HG02763 (cell line): ENCODE results near the gene SAT2.
A peak's percentile ranks its signal among the peaks of the same experiment; 100 is the strongest.
"Not testable (repeated sequence)": the region's sequence is repeated elsewhere in the genome, so short reads cannot be mapped to it uniquely, and the experiment has no call there.

Experiments
- ATAC-seq: cut with Tn5 transposase; IDR thresholded peaks from one replicate; pipeline ENCODE4 v1.9.1; 2021; ENCODE audit warnings: mild to moderate bottlenecking, moderate library complexity; ENCODE audit not compliant: unreplicated experiment

SAT2 gene

DNA sequence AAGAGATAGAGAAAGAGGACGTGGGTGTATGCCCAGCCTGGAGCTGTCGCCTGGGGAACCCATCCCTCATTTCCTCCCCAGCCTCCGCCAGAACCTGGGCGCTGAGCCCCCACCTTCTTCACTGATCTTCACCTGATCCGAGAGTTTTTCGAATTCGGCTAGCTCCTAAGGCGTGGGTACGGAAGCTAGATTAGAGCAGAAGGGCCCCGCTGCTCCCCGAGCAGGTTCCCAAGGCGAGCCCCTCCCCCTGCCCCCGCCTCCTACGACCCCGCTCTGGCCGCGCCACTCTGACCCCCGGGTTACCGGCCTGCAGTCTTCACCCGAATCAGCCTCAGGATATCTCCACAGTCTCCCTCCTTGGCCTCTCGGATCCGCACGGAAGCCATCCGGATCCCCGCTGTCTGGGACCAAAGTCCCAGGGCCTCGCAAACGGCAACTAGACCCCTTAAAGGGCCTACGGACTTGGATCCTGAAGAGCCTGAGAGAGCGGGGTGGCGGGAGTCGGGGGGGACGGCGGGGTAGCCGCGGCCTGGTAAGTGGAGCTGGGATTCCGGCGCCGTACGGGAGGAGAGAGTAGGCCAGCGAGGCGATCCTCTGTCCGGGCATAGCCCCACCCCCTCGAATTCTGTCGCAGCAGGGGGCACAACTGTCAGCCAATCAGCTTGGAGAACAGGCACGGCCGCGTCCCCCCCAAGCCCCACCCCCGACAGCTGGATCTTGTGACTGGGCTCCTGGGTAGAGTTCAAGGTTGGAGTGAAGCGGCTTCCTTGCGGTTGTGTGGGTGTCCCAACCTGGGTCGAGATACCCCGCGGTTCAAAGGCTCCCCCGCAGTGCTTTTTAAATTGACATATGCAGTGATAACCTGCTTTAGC is at the start of gene SAT2:
SAT2 (minus strand) TSS at position 572 of the 872 bp plus-strand sequence; CDS start at position 386, 186 bp downstream.
- ATAC-seq = peak; percentile 85

DNA sequence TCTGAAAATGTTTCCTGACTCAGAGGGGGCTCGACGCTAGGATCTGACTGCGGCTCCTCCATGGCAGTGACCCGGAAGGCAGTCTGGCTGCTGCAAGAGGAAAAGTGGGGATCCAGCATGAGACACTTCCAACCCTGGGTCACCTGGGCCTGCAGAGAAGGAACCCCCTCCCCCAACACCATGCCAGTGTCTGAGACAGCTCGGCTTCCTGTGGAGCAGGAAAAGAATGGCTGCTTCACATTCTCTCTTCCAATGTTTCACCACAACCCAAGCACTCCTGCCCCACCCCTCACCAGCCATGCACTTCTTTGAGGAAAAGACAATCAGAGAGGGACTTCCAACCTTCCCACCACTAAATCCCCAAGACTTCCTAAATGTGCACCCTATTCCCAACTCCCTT is 48.9 kb upstream of the SAT2 start:
- ATAC-seq = no peak

DNA sequence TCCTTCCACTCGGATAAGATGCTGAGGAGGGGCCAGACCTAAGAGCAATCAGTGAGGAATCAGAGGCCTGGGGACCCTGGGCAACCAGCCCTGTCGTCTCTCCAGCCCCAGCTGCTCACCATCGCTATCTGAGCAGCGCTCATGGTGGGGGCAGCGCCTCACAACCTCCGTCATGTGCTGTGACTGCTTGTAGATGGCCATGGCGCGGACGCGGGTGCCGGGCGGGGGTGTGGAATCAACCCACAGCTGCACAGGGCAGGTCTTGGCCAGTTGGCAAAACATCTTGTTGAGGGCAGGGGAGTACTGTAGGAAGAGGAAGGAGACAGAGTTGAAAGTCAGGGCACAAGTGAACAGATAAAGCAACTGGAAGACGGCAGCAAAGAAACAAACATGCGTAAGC is 47.3 kb upstream of the SAT2 start:
- no peak for ATAC-seq

DNA sequence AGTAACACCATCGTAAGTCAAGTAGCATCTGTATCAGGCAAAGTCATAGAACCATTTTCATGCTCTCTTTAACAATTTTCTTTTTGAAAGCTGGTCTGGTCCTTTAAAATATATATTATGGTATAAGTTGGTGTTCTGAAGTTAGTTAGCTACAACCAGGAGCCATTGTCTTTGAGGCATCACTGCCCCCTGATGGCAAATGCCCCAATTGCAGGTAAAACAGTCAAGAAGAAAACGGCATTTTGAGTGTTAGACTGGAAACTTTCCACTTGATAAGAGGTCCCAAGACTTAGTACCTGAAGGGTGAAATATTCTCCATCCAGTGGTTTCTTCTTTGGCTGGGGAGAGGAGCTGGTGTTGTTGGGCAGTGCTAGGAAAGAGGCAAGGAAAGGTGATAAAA is 45.6 kb upstream of the SAT2 start:
- ATAC-seq = no peak

DNA sequence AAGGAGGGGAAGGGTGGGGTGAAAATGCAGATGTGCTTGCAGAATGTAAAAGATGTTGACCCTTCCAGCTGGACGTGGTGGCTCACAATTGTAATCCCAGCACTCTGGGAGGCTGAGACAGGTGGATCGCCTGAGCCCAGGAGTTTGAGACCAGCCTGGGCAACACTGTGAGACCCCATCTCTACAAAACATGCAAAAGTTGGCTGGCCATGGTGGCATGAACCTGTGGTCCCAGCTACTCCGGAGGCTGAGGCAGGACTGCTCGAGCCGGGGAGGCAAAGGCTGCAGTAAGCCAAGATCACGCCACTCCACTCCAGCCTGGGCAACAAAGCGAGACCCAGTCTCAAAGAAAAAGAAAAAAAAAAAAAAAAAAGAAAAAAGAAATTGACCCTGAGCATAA is 40.9 kb upstream of the SAT2 start:
- no peak for ATAC-seq

DNA sequence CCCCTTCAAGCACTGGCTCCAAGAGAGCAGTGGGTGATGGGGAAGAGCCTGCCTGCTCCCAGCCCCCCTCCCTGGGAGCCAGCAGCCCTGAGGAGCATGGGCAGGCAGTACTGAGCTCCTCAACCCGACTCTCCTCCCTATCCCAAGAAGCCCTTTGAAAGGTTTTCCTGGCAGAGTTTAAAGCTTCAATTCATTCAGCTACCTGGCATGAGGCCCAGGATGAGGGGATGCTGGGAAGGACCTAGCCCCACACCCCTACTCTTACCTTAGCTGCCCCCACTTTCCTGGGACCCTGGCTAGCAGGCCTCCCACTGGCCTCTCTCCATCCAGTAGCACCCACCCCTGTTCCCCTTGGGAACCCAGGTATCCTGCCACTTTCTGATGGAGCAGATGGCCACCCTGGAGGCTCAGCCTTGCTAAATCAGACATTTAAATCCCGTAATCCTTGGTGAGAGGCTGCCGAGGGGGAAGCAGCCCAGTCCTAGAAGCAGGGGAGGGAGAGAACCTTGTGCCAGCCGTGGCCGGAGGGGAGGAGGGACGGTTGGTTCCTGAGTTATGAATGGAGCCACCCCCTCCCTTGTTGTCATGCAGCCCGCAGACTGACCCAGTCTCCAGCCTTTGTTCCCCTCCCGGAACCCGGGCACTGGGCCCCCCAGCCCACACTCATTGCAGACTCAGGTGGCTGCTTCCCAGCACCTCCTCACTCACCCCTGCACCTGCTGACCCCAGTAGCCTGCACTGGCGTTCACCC is 40.2 kb upstream of the SAT2 start:
- ATAC-seq = no peak

DNA sequence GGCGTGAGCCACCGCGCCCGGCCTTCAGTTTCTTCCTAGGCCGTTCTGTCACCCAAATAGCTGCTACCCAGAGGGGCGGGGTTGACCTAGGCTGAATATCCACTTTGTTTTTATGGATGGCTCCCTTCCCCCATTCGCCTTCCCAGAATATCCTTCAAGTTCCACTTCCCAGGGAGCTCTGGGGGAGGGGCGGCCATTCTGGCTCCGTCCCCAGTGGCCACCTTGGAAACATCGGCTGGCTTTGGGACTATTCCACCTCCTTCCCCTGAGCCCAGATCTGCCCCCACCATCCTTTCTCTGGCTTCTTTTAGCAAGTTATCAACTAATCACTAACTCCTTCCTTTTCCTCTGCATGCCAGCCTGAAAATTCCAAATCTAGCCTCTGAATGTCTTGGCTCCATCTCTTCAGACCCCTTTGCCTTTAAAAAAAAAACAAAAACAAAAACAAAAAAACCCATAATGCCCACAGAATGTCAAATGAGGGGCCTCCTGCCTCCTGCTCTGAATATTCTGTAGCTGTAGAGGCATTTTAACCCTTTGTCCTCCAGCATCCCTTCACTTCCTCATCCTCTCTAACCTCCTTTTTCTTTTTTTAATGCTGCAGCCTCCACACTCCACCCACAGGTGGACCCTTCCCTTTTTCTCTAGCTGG is 29.5 kb upstream of the SAT2 start:
- no peak for ATAC-seq

GRCh38 chr17:7655541-7655840 is 27.9 kb upstream of the SAT2 start:
- no peak for ATAC-seq

DNA sequence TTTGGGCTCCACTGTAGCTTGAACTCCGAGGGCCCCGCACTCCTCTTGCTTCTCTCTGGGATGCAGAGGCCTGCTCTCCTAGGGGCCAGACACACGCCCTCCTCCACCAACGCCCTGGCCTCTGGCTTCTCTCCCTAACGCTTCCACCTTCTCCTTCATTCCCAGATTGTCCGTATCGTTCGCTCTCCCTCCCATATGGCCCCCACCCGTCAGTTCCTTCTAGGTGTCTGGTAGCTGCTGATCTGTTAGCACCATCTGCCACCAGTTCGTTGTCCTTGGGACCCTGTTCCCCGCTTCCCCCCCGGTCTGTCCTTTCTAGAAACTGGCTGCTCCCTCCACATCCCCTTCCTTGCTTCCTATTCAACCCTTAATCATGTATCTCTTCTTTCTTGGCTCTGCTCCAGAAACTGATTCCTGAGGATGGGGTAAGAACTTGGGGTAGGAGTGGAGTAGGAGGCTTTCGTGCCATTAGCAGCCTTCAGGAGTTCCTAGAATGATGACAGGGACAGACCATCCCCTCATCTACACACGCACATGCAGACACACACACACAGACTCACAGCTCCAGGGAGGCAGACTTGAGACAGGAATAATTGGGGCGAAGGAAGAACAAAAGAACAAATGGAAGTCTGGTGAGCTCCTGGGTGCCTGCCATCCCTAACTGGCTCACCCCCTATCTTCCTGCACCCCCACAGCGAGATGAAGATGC is 27.4 kb upstream of the SAT2 start:
- ATAC-seq = no peak

DNA sequence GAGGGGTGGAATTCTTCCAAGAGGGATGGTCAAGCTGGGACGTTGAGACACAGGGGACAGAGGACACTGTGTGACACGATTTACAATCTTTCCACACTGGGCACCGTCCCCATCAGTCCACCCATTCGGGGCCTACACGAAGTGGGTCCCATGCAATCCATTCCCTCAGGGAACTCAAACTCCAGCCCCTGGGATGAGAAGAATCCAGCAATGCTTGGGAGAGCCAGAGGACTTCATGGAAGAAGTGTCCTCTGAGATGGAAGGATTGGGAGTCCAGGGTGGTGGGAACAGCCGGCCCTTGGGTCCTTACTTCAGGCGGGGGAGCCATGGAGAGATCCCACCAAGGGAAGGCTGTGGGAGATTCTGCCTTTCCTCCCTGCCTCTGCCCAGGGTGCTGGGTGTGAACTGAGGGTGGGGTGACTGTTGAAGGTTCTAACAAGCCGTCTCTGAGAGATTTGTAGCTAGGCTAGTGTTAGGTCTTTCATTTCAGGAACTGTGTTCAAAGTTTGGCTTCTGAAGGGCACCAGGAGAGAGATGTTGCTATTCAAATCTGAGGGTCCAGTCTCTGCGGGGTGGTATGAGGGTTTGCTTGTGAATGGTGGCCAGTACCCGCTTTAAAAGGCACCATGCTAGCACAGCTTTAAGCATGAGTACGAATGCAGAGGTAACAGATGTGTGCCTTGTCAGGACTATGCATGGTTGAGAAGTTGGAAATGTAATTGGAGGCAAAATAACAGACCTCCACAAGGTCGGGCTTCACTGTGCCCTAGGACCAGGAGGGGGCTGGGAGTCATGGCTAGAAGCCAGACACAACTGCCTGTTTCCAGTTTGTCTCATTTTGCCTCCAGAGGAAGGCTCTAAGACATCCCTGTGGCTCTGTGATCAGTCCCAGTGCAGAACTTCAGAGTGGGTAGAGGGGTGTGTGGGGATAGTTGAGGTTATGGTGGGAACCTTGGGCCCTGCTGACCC is 25.1 kb upstream of the SAT2 start:
- no peak for ATAC-seq

DNA sequence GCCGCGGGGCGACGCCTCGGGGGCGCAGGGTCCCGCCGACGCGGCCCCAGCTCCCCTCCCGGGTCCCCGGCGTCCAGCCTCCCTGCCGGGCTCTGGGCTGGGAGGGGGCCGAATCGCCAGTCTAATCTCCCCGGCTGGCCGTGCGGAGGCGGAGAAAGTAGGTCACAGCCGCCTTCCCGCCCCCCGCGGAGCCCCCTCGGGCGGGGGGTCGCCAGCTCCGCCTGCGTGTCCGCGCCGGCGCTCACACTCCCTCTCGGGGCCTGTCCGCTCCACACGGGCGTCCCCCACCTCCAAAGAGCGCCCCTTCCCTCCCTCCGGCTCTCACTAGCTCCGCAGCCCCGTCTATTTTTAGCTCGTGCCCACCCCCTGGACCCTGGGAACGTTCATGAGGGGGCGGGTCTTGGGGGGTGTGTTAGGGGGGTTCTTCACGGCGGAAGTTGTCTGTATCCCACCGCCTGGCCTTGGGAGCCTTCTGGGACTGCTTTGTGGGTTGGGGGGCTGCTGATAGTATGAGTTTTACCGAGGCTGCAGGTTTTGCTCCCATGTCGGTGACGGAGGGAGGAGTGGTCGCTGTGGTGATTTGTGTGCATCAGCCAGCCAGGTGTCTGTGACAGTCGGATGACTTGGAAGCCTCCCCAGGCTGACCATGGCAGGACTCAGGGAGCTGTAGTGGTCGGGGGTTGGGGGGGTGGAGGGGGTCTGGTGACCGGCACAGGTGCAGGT is 24.2 kb upstream of the SAT2 start:
- no peak for ATAC-seq

DNA sequence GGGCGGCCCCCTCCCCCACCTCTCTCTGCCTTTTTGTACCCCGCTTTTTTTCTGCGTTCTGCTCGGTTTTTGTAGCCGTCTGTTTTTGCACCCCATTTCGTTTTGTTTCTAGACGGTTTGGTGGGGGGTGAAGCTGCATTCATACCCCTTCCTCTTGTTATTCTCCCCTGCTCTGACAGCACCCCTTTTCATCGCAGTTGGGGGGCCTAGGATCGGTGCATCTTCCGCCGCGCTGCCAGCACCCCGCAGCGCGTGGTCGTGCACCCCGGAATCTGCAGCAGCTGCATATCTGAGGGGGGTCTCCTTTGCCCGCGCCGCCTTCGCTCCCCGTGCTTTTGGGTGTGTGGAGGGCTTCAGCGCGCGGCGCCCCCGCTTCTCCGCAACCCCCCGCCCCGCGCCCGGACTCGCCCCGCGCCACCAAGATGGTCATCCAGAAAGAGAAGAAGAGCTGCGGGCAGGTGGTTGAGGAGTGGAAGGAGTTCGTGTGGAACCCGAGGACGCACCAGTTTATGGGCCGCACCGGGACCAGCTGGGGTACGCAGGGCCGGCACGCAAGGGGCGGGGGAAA is 23.6 kb upstream of the SAT2 start:
- no peak for ATAC-seq

GRCh38 chr17:7650509-7651096 is 23.0 kb upstream of the SAT2 start, which contains the start of gene ATP1B2:
Gene ATP1B2, plus strand, starts transcription at chr17:7650926. Its CDS starts 593 bp downstream, at chr17:7651519.
- ATAC-seq = no peak

- ATAC-seq = no peak
Observed at GRCh38 chr17:7647018-7647417, 19.4 kb upstream of the SAT2 start.

DNA sequence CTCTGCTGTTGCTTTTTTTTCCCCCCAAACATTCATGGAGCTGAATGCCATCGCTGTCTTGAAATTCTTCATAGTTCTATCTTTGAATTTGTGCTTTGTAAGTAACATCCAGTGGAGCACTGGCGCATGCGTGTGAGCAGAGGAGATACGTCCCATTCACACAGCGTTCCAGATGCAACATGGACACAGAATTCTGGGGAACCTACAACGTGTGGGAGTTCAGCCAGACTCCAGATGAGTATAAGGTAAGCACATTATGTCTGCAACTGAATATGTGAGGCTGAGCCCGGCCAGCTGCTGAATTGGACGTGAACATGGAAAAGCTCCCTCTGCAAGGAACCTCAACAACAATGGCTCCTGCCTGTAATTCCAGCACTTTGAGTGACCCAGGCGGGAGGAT is 18.8 kb upstream of the SAT2 start:
- ATAC-seq = no peak

DNA sequence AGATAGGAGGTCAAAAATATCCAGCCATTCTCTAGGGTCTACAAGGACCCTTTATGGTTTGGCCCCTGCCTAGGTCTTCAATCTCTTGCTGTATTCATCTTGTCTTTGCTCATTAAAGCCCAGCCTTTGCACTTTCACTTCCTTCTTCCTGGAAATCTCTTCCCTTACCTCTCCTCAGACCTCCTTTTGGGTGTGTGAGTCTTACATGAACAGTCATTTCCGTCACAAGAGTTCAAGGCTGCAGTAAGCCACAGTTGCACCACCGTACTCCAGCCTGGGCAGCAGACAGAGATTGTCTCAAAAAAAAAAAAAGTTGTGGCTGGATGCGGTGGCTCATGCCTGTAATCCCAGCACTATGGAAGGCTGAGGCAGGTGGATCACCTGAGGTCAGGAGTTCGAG is 17.2 kb upstream of the SAT2 start:
- no peak for ATAC-seq

DNA sequence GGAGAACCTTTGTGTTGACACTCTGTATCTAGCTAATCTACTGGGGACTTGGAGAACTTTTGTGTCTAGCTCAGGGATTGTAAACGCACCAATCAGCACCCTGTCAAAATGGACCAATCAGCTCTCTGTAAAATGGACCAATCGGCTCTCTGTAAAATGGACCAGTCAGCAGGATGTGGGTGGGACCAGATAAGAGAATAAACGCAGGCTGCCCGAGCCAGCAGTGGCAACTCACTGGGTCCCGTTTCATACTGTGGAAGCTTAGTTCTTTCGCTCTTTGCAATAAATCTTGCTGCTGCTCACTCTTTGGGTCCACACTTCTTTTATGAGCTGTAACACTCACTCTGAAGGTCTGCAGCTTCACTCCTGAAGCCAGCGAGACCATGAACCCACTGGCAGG is 14.0 kb upstream of the SAT2 start:
- ATAC-seq = not testable (repeated sequence)

GRCh38 chr17:7640783-7641182 is 13.2 kb upstream of the SAT2 start:
- no peak for ATAC-seq

GRCh38 chr17:7636163-7636562 is 8.5 kb upstream of the SAT2 start:
- ATAC-seq = no peak
